Measurements from ENCODE around the gene WDFY4.

- TF ChIP-seq, protein P1, sequence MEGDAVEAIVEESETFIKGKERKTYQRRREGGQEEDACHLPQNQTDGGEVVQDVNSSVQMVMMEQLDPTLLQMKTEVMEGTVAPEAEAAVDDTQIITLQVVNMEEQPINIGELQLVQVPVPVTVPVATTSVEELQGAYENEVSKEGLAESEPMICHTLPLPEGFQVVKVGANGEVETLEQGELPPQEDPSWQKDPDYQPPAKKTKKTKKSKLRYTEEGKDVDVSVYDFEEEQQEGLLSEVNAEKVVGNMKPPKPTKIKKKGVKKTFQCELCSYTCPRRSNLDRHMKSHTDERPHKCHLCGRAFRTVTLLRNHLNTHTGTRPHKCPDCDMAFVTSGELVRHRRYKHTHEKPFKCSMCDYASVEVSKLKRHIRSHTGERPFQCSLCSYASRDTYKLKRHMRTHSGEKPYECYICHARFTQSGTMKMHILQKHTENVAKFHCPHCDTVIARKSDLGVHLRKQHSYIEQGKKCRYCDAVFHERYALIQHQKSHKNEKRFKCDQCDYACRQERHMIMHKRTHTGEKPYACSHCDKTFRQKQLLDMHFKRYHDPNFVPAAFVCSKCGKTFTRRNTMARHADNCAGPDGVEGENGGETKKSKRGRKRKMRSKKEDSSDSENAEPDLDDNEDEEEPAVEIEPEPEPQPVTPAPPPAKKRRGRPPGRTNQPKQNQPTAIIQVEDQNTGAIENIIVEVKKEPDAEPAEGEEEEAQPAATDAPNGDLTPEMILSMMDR (IDR thresholded peaks at IDR 0.05): no peak
- TF ChIP-seq SMC3 (IDR thresholded peaks at IDR 0.05) (no peak), POLR2A (IDR thresholded peaks at IDR 0.05; ENCODE audit: low read length) (no peak), ZSCAN20 (CRISPR knock-in tag; IDR thresholded peaks at IDR 0.05) (no peak), FOSB (CRISPR knock-in tag; IDR thresholded peaks at IDR 0.05) (no peak), ZFP36 (IDR thresholded peaks at IDR 0.05; ENCODE audit: borderline replicate concordance, partially characterized antibody) (no peak), MAFK (IDR thresholded peaks at IDR 0.05; ENCODE audit: partially characterized antibody) (no peak), REST (IDR thresholded peaks at IDR 0.05) (no peak), RNF2 (IDR thresholded peaks at IDR 0.05; ENCODE audit: borderline replicate concordance, low read depth) (no peak), RCOR1 (IDR thresholded peaks at IDR 0.05; ENCODE audit: low read depth, low read length) (no peak)
- TF ChIP-seq, protein P2, sequence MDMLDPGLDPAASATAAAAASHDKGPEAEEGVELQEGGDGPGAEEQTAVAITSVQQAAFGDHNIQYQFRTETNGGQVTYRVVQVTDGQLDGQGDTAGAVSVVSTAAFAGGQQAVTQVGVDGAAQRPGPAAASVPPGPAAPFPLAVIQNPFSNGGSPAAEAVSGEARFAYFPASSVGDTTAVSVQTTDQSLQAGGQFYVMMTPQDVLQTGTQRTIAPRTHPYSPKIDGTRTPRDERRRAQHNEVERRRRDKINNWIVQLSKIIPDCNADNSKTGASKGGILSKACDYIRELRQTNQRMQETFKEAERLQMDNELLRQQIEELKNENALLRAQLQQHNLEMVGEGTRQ (IDR thresholded peaks at IDR 0.05): no peak
Measured at GRCh38 chr10:48838834-48839233, 154.2 kb downstream of the WDFY4 start.
